Activated CD4-positive, alpha-beta T cell treated with anti-CD3 and anti-CD28 coated beads, Interleukin-2, amount 50 U/mL, for 1 hour (primary cell): ENCODE measurements around the gene TLX2.
"Not testable (repeated sequence)": the region's sequence is repeated elsewhere in the genome, so short reads cannot be mapped to it uniquely, and the experiment has no call there.

Experiments
- DNase-seq: peaks from one replicate; pipeline ENCODE4 v3.0.0-alpha.2; 2020

Gene TLX2

GRCh38 chr2:74558284-74559230 lies 44.3 kb downstream of the TLX2 start:
- no peak for DNase-seq

GRCh38 chr2:74559912-74560311 lies 45.7 kb downstream of the TLX2 start:
- DNase-seq: no peak

GRCh38 chr2:74560591-74560990 lies 46.3 kb downstream of the TLX2 start:
- DNase-seq: no peak

GRCh38 chr2:74561022-74561421 lies 46.8 kb downstream of the TLX2 start:
- DNase-seq: not testable (repeated sequence)

GRCh38 chr2:74562126-74562775 lies 48.0 kb downstream of the TLX2 start:
- DNase-seq: no peak

GRCh38 chr2:74564222-74564621 lies 50.0 kb downstream of the TLX2 start:
- no peak for DNase-seq

GRCh38 chr2:74566076-74566753 lies 52.0 kb downstream of the TLX2 start:
- no peak for DNase-seq

- no peak for DNase-seq
Measured at GRCh38 chr2:74566754-74567085, 52.5 kb downstream of the TLX2 start.
